HepG2 (cell line): ENCODE results near the gene NFKB2. TPM values are rescaled to one million over a fixed set of nuclear protein-coding genes. Genes with fewer than 3 reads are reported as not detected.
A peak's percentile ranks its signal among the peaks of the same experiment; 100 is the strongest.

Experiments
- BORCS8-MEF2B ChIP-seq: sonication (generic); formaldehyde crosslinking; IDR thresholded peaks from 2 replicates; pipeline ENCODE4 v1.8.0; 2022; ENCODE audit warnings: mild to moderate bottlenecking, missing genetic modification reagents
- ELF1 ChIP-seq: sonication (generic); formaldehyde crosslinking; IDR thresholded peaks from 2 replicates; pipeline ENCODE4 v1.4.0; 2020; ENCODE audit warnings: missing genetic modification reagents
- FOXM1 ChIP-seq: sonication (generic); formaldehyde crosslinking; IDR thresholded peaks from 2 replicates; pipeline ENCODE4 v1.5.0; 2020; ENCODE audit warnings: missing genetic modification reagents
- NONO ChIP-seq, 2 experiments: fragments of 450-650 bp in 1 of 2; sonication (generic) in 1 of 2; formaldehyde crosslinking in 1 of 2; IDR thresholded peaks in 1 of 2; conservative IDR thresholded peaks in 1 of 2; 2 replicates each; pipeline versions ENCODE4 v1.6.1 to v1.8.0; 2017 to 2022; ENCODE audit warnings: mild to moderate bottlenecking in 1 of 2, missing genetic modification reagents in 1 of 2, moderate library complexity in 1 of 2
- SP5 ChIP-seq: IDR thresholded peaks from 2 replicates; pipeline ENCODE4 v1.6.1; 2016; ENCODE audit warnings: low read depth, borderline replicate concordance
- ZFP37 ChIP-seq: sonication (generic); formaldehyde crosslinking; IDR thresholded peaks from 2 replicates; pipeline ENCODE4 v1.4.0; 2020; ENCODE audit warnings: missing genetic modification reagents, borderline replicate concordance
- ZNF263 ChIP-seq: sonication (generic); formaldehyde crosslinking; IDR thresholded peaks from 2 replicates; pipeline ENCODE4 v1.4.0; 2020; ENCODE audit warnings: missing genetic modification reagents
- polyA plus RNA-seq, 8 experiments: library from polyadenylated mRNA; depleted of rRNA in 3 of 8; stranded (reverse) in 7 of 8; unstranded in 1 of 8; fragments of >200 nt; fragmentation: Illumina TruSeq in 4 of 8; extraction: Trizol in 4 of 8; gene quantifications; 2 replicates each; pipeline versions ENCODE4 v1.2.1 to v1.2.3, GENCODE V29; 2011 to 2016; ENCODE audit warnings: low read depth in 4 of 8, missing spikeins in 1 of 8, mixed read lengths in 1 of 8; ENCODE audit not compliant: insufficient read depth in 1 of 8
- total RNA-seq, 5 experiments: library from RNA; depleted of rRNA; stranded (reverse); fragments of >200 nt; fragmentation: Illumina TruSeq; extraction: Trizol; gene quantifications; 2 replicates each; pipeline ENCODE4 v1.2.3, GENCODE V29; 2016; ENCODE audit warnings: low read depth in 1 of 5
- TF ChIP-seq, protein P1 (sequence below): IDR thresholded peaks from 2 replicates; pipeline ENCODE4 v1.6.1; 2016; ENCODE audit warnings: missing compliant biosample characterization, missing genetic modification reagents, borderline replicate concordance
- TF ChIP-seq, protein P2 (sequence below): sonication (generic); formaldehyde crosslinking; conservative IDR thresholded peaks from 2 replicates; pipeline ENCODE4 v1.4.0; 2020; ENCODE audit warnings: mild to moderate bottlenecking, missing genetic modification reagents, moderate library complexity
- TF ChIP-seq, protein P3 (sequence below): sonication (generic); formaldehyde crosslinking; IDR thresholded peaks from 2 replicates; pipeline ENCODE4 v1.4.0; 2020; ENCODE audit warnings: missing genetic modification reagents
- TF ChIP-seq, protein P4 (sequence below): IDR thresholded peaks from 2 replicates; pipeline ENCODE4 v1.6.1; 2016; ENCODE audit warnings: mild to moderate bottlenecking
- TF ChIP-seq, protein P5 (sequence below): sonication (generic); formaldehyde crosslinking; IDR thresholded peaks from one replicate; pipeline ENCODE4 v1.5.1; 2020; ENCODE audit warnings: mild to moderate bottlenecking, missing genetic modification reagents; ENCODE audit errors: not compliant biosample characterization

NFKB2 gene
- total and polyA plus RNA-seq, 2 of the 13 experiments (the other 11 are each of a cell fraction or from before 2014, with no cell fraction given) = 7.7 to 12.5 TPM

DNA sequence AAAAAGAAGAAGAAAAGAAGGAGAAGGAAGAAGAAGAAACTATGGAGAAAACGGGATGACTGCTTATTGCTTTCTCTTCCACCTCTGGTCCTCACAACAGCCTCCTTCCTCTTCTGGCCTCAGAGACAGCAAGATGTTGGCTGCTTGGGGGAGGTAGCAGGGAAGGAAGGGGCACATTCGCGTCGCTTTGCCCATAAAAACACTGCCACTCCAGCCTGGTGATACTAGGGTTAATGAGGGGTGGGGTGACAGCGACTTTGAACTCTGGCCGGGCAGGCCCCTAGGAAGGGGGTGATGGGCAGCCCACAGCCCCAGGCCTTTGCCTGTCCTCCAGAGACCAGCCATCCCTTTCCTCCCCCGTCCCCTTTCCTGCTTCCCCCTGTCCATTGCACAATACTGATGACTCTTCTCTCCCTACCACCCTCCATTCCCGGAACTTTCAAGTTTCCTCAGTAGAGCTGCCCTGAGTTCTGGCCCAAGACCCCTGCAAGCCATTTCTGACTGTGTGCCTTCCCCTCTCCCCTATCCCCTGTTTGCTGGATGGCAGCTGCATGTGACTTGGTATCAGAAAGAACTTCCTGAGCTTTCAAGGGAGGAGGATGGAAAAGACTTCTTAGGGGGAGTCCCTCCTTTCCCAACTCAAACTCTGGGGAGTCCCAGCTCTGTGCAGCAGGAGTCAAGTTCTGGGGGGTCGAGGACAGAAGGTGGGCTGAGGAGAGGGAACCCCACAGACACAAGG is 39.1 kb downstream of the NFKB2 start (continued):
- TF ChIP-seq, protein P1, sequence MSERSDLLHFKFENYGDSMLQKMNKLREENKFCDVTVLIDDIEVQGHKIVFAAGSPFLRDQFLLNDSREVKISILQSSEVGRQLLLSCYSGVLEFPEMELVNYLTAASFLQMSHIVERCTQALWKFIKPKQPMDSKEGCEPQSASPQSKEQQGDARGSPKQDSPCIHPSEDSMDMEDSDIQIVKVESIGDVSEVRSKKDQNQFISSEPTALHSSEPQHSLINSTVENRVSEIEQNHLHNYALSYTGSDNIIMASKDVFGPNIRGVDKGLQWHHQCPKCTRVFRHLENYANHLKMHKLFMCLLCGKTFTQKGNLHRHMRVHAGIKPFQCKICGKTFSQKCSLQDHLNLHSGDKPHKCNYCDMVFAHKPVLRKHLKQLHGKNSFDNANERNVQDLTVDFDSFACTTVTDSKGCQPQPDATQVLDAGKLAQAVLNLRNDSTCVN = no peak
- TF ChIP-seq NONO (IDR thresholded peaks at IDR 0.05) (no peak), NONO (CRISPR knock-in tag; conservative IDR thresholded peaks at IDR 0.05) (peak; percentile 38; the same call in 1 of the 2 replicates), FOXM1 (CRISPR knock-in tag) (no peak), ELF1 (CRISPR knock-in tag) (peak; percentile 31; the same call in 1 of the 2 replicates), BORCS8-MEF2B (CRISPR knock-in tag) (peak; percentile 49; the same call in 1 of the 2 replicates), ZNF263 (CRISPR knock-in tag) (0 out of 2 replicates have a peak, but pooled peaks have one; percentile 40), ZFP37 (CRISPR knock-in tag) (no peak), SP5 (peak; percentile 74)
- TF ChIP-seq, protein P2, sequence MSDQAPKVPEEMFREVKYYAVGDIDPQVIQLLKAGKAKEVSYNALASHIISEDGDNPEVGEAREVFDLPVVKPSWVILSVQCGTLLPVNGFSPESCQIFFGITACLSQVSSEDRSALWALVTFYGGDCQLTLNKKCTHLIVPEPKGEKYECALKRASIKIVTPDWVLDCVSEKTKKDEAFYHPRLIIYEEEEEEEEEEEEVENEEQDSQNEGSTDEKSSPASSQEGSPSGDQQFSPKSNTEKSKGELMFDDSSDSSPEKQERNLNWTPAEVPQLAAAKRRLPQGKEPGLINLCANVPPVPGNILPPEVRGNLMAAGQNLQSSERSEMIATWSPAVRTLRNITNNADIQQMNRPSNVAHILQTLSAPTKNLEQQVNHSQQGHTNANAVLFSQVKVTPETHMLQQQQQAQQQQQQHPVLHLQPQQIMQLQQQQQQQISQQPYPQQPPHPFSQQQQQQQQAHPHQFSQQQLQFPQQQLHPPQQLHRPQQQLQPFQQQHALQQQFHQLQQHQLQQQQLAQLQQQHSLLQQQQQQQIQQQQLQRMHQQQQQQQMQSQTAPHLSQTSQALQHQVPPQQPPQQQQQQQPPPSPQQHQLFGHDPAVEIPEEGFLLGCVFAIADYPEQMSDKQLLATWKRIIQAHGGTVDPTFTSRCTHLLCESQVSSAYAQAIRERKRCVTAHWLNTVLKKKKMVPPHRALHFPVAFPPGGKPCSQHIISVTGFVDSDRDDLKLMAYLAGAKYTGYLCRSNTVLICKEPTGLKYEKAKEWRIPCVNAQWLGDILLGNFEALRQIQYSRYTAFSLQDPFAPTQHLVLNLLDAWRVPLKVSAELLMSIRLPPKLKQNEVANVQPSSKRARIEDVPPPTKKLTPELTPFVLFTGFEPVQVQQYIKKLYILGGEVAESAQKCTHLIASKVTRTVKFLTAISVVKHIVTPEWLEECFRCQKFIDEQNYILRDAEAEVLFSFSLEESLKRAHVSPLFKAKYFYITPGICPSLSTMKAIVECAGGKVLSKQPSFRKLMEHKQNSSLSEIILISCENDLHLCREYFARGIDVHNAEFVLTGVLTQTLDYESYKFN (CRISPR knock-in tag) = peak; percentile 88
- TF ChIP-seq, protein P3, sequence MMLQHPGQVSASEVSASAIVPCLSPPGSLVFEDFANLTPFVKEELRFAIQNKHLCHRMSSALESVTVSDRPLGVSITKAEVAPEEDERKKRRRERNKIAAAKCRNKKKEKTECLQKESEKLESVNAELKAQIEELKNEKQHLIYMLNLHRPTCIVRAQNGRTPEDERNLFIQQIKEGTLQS (CRISPR knock-in tag) = peak; percentile 56; the same call in 1 of the 2 replicates
- TF ChIP-seq, protein P4, sequence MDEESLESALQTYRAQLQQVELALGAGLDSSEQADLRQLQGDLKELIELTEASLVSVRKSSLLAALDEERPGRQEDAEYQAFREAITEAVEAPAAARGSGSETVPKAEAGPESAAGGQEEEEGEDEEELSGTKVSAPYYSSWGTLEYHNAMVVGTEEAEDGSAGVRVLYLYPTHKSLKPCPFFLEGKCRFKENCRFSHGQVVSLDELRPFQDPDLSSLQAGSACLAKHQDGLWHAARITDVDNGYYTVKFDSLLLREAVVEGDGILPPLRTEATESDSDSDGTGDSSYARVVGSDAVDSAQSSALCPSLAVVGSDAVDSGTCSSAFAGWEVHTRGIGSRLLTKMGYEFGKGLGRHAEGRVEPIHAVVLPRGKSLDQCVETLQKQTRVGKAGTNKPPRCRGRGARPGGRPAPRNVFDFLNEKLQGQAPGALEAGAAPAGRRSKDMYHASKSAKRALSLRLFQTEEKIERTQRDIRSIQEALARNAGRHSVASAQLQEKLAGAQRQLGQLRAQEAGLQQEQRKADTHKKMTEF = peak; percentile 27; the same call in 1 of the 2 replicates
- TF ChIP-seq, protein P5, sequence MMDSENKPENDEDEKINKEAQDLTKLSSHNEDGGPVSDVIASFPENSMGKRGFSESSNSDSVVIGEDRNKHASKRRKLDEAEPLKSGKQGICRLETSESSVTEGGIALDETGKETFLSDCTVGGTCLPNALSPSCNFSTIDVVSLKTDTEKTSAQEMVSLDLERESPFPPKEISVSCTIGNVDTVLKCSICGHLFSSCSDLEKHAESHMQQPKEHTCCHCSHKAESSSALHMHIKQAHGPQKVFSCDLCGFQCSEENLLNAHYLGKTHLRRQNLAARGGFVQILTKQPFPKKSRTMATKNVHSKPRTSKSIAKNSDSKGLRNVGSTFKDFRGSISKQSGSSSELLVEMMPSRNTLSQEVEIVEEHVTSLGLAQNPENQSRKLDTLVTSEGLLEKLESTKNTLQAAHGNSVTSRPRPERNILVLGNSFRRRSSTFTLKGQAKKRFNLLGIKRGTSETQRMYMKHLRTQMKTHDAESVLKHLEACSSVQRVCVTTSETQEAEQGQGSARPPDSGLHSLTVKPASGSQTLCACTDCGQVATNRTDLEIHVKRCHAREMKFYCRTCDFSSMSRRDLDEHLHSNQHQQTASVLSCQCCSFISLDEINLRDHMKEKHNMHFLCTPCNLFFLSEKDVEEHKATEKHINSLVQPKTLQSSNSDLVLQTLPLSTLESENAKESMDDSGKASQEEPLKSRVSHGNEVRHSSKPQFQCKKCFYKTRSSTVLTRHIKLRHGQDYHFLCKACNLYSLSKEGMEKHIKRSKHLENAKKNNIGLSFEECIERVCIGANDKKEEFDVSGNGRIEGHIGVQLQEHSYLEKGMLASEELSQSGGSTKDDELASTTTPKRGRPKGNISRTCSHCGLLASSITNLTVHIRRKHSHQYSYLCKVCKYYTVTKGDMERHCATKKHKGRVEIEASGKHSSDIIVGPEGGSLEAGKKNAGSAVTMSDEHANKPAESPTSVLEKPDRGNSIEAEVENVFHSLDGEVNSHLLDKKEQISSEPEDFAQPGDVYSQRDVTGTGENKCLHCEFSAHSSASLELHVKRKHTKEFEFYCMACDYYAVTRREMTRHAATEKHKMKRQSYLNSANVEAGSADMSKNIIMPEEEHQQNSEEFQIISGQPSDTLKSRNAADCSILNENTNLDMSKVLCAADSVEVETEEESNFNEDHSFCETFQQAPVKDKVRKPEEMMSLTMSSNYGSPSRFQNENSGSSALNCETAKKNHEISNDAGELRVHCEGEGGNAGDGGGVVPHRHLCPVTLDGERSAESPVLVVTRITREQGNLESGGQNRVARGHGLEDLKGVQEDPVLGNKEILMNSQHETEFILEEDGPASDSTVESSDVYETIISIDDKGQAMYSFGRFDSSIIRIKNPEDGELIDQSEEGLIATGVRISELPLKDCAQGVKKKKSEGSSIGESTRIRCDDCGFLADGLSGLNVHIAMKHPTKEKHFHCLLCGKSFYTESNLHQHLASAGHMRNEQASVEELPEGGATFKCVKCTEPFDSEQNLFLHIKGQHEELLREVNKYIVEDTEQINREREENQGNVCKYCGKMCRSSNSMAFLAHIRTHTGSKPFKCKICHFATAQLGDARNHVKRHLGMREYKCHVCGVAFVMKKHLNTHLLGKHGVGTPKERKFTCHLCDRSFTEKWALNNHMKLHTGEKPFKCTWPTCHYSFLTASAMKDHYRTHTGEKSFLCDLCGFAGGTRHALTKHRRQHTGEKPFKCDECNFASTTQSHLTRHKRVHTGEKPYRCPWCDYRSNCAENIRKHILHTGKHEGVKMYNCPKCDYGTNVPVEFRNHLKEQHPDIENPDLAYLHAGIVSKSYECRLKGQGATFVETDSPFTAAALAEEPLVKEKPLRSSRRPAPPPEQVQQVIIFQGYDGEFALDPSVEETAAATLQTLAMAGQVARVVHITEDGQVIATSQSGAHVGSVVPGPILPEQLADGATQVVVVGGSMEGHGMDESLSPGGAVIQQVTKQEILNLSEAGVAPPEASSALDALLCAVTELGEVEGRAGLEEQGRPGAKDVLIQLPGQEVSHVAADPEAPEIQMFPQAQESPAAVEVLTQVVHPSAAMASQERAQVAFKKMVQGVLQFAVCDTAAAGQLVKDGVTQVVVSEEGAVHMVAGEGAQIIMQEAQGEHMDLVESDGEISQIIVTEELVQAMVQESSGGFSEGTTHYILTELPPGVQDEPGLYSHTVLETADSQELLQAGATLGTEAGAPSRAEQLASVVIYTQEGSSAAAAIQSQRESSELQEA (CRISPR knock-in tag) = peak; percentile 23
